HEK293 (cell line): Measurements from ENCODE around the gene YY1AP1.

Experiments used
- CTCF ChIA-PET: fragments of 350-600 bp; formaldehyde crosslinking; extraction: SDS; loops from one replicate; lab custom pipeline; 2021; ENCODE audit warnings: antibody characterized with exemption; lab: Yijun Ruan, JAX
- POLR2A ChIA-PET: fragments of 300-600 bp; formaldehyde crosslinking; extraction: SDS; loops from one replicate; lab custom pipeline; 2020; ENCODE audit warnings: antibody characterized with exemption, inconsistent platforms; lab: Yijun Ruan, JAX
- H3K27ac ChIP-seq: fragments of 200-500 bp; sonication (Bioruptor generic); 2 replicates; pipeline ENCODE4 v1.5.1; 2014; ENCODE audit warnings: low read depth, low read length, control low read depth, inconsistent platforms; ENCODE audit errors: extremely low read depth
- H3K36me3 ChIP-seq, 2 experiments: fragments of 200-500 bp in 1 of 2; sonication (Bioruptor generic) in 1 of 2; 1 replicate in 1 of 2; 2 replicates in 1 of 2; pipeline ENCODE4 v1.5.1; 2014 to 2017; ENCODE audit warnings: inconsistent platforms in 2 of 2, low read length in 2 of 2; ENCODE audit not compliant: control insufficient read depth in 2 of 2, insufficient read depth in 1 of 2
- H3K4me1 ChIP-seq: fragments of 200-500 bp; sonication (Bioruptor generic); 2 replicates; pipeline ENCODE4 v1.5.1; 2014; ENCODE audit warnings: mild to moderate bottlenecking, low read length, inconsistent platforms; ENCODE audit not compliant: control insufficient read depth, insufficient read depth
- H3K4me3 ChIP-seq: 2 replicates; pipeline ENCODE4 v1.5.1; 2011; ENCODE audit warnings: low read depth, mild to moderate bottlenecking, control low read depth, low read length, moderate library complexity
- H3K9me3 ChIP-seq: fragments of 200-500 bp; sonication (Bioruptor generic); 2 replicates; pipeline ENCODE4 v1.5.1; 2014; ENCODE audit warnings: low read depth, low read length, inconsistent platforms; ENCODE audit not compliant: control insufficient read depth, insufficient read depth
- PRDM1 ChIP-seq: fragments of 450-650 bp; formaldehyde crosslinking; IDR thresholded peaks from 2 replicates; pipeline ENCODE4; 2016; ENCODE audit warnings: missing biosample characterization, missing genetic modification characterization
- RBAK ChIP-seq: fragments of 450-650 bp; formaldehyde crosslinking; IDR thresholded peaks from 2 replicates; pipeline ENCODE4 v1.5.1; 2016; ENCODE audit warnings: missing biosample characterization, missing genetic modification characterization
- TRIM28 ChIP-seq: IDR thresholded peaks from 2 replicates; pipeline ENCODE4 v1.6.1; 2011; ENCODE audit warnings: low read length, control low read depth, borderline replicate concordance
- ZNF211 ChIP-seq: fragments of 450-650 bp; formaldehyde crosslinking; IDR thresholded peaks from 2 replicates; pipeline ENCODE4 v1.5.1; 2016; ENCODE audit warnings: low read depth, missing biosample characterization, missing genetic modification characterization
- ZNF423 ChIP-seq: fragments of 450-650 bp; formaldehyde crosslinking; IDR thresholded peaks from 2 replicates; pipeline ENCODE4 v1.5.1; 2016; ENCODE audit warnings: missing biosample characterization, missing genetic modification characterization
- ZNF600 ChIP-seq: fragments of 450-650 bp; formaldehyde crosslinking; IDR thresholded peaks from 2 replicates; pipeline ENCODE4 v1.5.1; 2016; ENCODE audit warnings: missing biosample characterization, missing genetic modification characterization
- ZNF610 ChIP-seq: fragments of 450-650 bp; formaldehyde crosslinking; IDR thresholded peaks from 2 replicates; pipeline ENCODE4 v1.5.1; 2016; ENCODE audit warnings: missing biosample characterization, missing genetic modification characterization, borderline replicate concordance
- ZNF621 ChIP-seq: fragments of 450-650 bp; formaldehyde crosslinking; IDR thresholded peaks from 2 replicates; pipeline ENCODE4 v1.5.1; 2017; ENCODE audit warnings: missing biosample characterization, missing genetic modification characterization
- ZNF654 ChIP-seq: fragments of 450-650 bp; formaldehyde crosslinking; IDR thresholded peaks from 2 replicates; pipeline ENCODE4 v1.5.1; 2016; ENCODE audit warnings: low read depth, missing biosample characterization, missing genetic modification characterization
- ZNF660 ChIP-seq: fragments of 450-650 bp; IDR thresholded peaks from 2 replicates; pipeline ENCODE4 v1.5.1; 2018; ENCODE audit warnings: missing biosample characterization, mild to moderate bottlenecking, missing genetic modification characterization
- ZNF670 ChIP-seq: fragments of 450-650 bp; formaldehyde crosslinking; IDR thresholded peaks from 2 replicates; pipeline ENCODE4 v1.5.1; 2016; ENCODE audit warnings: missing biosample characterization, missing genetic modification characterization, low read depth
- ZNF747 ChIP-seq: fragments of 450-650 bp; formaldehyde crosslinking; IDR thresholded peaks from 2 replicates; pipeline ENCODE4 v1.5.1; 2016; ENCODE audit warnings: missing biosample characterization, missing genetic modification characterization
- ZNF791 ChIP-seq: fragments of 450-650 bp; formaldehyde crosslinking; IDR thresholded peaks from 2 replicates; pipeline ENCODE4 v1.5.1; 2016; ENCODE audit warnings: missing biosample characterization, missing genetic modification characterization
- TF ChIP-seq, protein P1 (sequence below): fragments of 450-650 bp; formaldehyde crosslinking; IDR thresholded peaks from 2 replicates; pipeline ENCODE4 v1.5.1; 2016; ENCODE audit warnings: missing biosample characterization, missing genetic modification characterization
- TF ChIP-seq, protein P2 (sequence below): fragments of 450-650 bp; formaldehyde crosslinking; IDR thresholded peaks from 2 replicates; pipeline ENCODE4 v1.5.1; 2016; ENCODE audit warnings: missing biosample characterization, missing genetic modification characterization
- TF ChIP-seq, protein P3 (sequence below): fragments of 450-650 bp; formaldehyde crosslinking; IDR thresholded peaks from 2 replicates; pipeline ENCODE4 v1.5.1; 2017; ENCODE audit warnings: missing biosample characterization, missing genetic modification characterization
- TF ChIP-seq, protein P4 (sequence below): fragments of 450-650 bp; formaldehyde crosslinking; IDR thresholded peaks from 2 replicates; pipeline ENCODE4 v1.5.1; 2016; ENCODE audit warnings: missing biosample characterization, missing genetic modification characterization
- TF ChIP-seq, protein P5 (sequence below): fragments of 450-650 bp; formaldehyde crosslinking; IDR thresholded peaks from 2 replicates; pipeline ENCODE4 v1.5.1; 2017; ENCODE audit warnings: missing biosample characterization, missing genetic modification characterization

YY1AP1 gene

DNA sequence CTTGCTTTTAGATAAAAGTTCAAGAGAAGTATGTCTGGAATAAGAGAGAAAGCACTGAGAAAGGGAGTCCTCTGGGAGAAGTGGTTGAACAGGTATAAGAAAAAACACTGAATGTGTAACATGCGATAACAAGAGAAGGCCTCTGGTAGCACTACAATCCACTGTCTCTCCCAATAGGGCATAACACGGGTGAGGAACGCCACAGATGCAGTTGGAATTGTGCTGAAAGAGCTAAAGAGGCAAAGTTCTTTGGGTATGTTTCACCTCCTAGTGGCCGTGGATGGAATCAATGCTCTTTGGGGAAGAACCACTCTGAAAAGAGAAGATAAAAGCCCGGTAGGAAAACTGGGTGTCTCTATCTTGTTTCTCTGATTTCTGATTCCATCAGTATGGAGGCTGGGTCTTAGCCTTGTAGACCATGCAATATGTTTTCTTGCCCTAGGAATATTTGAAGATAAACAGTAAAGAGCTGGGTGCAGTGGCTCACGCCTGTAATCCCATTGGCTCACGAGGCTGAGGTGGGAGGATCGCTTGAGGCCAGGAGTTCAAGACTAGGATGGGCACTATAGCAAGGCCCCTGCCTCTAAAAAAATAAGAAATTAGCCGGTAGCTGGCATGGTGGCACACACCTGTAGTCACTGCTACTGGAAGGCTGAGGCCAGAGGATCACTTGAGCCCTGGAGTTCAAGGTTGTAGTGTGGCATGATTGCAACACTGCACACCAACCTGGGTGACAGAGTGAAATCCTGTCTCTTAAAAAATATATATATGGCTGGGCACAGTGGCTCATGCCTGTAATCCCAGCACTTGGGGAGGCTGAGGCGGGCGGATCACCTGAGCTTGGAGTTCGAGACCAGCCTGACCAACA lies 40.7 kb upstream of the YY1AP1 start:
- Histone ChIP-seq H3K4me1 (no peaks in the 10 kb centered on the region), H3K4me3 (no peak overlapping the region), H3K9me3 (no peaks in the 10 kb centered on the region), H3K27ac (no peak overlapping the region), H3K36me3 (peaks cover 23 to 74% of the 10 kb centered on the region in 2 experiments)
- TF ChIP-seq RBAK, result no peak
- TF ChIP-seq ZNF670, result no peak
- no peak for TF ChIP-seq ZNF211
- TF ChIP-seq, protein P1, sequence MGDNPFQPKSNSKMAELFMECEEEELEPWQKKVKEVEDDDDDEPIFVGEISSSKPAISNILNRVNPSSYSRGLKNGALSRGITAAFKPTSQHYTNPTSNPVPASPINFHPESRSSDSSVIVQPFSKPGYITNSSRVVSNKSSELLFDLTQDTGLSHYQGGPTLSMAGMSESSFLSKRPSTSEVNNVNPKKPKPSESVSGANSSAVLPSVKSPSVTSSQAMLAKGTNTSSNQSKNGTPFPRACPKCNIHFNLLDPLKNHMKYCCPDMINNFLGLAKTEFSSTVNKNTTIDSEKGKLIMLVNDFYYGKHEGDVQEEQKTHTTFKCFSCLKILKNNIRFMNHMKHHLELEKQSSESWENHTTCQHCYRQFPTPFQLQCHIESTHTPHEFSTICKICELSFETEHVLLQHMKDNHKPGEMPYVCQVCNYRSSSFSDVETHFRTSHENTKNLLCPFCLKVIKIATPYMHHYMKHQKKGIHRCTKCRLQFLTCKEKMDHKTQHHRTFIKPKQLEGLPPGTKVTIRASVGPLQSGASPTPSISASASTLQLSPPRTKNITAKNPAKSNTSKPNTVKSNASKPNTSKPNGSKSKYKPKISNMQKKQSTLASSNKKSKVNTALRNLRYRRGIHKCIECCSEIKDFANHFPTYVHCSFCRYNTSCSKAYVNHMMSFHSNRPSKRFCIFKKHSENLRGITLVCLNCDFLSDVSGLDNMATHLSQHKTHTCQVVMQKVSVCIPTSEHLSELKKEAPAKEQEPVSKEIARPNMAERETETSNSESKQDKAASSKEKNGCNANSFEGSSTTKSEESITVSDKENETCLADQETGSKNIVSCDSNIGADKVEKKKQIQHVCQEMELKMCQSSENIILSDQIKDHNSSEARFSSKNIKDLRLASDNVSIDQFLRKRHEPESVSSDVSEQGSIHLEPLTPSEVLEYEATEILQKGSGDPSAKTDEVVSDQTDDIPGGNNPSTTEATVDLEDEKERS, result no peak
- TF ChIP-seq, protein P2, sequence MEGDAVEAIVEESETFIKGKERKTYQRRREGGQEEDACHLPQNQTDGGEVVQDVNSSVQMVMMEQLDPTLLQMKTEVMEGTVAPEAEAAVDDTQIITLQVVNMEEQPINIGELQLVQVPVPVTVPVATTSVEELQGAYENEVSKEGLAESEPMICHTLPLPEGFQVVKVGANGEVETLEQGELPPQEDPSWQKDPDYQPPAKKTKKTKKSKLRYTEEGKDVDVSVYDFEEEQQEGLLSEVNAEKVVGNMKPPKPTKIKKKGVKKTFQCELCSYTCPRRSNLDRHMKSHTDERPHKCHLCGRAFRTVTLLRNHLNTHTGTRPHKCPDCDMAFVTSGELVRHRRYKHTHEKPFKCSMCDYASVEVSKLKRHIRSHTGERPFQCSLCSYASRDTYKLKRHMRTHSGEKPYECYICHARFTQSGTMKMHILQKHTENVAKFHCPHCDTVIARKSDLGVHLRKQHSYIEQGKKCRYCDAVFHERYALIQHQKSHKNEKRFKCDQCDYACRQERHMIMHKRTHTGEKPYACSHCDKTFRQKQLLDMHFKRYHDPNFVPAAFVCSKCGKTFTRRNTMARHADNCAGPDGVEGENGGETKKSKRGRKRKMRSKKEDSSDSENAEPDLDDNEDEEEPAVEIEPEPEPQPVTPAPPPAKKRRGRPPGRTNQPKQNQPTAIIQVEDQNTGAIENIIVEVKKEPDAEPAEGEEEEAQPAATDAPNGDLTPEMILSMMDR, result peak; percentile 36; the same call in 1 of the 2 replicates
- TF ChIP-seq, protein P3, sequence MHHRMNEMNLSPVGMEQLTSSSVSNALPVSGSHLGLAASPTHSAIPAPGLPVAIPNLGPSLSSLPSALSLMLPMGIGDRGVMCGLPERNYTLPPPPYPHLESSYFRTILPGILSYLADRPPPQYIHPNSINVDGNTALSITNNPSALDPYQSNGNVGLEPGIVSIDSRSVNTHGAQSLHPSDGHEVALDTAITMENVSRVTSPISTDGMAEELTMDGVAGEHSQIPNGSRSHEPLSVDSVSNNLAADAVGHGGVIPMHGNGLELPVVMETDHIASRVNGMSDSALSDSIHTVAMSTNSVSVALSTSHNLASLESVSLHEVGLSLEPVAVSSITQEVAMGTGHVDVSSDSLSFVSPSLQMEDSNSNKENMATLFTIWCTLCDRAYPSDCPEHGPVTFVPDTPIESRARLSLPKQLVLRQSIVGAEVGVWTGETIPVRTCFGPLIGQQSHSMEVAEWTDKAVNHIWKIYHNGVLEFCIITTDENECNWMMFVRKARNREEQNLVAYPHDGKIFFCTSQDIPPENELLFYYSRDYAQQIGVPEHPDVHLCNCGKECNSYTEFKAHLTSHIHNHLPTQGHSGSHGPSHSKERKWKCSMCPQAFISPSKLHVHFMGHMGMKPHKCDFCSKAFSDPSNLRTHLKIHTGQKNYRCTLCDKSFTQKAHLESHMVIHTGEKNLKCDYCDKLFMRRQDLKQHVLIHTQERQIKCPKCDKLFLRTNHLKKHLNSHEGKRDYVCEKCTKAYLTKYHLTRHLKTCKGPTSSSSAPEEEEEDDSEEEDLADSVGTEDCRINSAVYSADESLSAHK (tag by site-specific recombination), result no peak
- TF ChIP-seq ZNF621, result no peak
- TF ChIP-seq ZNF747 (tag by site-specific recombination), result no peak
- TF ChIP-seq TRIM28, result 0 out of 2 replicates have a peak, but pooled peaks have one; percentile 23
- TF ChIP-seq ZNF654, result peak; percentile 61
- TF ChIP-seq, protein P4, sequence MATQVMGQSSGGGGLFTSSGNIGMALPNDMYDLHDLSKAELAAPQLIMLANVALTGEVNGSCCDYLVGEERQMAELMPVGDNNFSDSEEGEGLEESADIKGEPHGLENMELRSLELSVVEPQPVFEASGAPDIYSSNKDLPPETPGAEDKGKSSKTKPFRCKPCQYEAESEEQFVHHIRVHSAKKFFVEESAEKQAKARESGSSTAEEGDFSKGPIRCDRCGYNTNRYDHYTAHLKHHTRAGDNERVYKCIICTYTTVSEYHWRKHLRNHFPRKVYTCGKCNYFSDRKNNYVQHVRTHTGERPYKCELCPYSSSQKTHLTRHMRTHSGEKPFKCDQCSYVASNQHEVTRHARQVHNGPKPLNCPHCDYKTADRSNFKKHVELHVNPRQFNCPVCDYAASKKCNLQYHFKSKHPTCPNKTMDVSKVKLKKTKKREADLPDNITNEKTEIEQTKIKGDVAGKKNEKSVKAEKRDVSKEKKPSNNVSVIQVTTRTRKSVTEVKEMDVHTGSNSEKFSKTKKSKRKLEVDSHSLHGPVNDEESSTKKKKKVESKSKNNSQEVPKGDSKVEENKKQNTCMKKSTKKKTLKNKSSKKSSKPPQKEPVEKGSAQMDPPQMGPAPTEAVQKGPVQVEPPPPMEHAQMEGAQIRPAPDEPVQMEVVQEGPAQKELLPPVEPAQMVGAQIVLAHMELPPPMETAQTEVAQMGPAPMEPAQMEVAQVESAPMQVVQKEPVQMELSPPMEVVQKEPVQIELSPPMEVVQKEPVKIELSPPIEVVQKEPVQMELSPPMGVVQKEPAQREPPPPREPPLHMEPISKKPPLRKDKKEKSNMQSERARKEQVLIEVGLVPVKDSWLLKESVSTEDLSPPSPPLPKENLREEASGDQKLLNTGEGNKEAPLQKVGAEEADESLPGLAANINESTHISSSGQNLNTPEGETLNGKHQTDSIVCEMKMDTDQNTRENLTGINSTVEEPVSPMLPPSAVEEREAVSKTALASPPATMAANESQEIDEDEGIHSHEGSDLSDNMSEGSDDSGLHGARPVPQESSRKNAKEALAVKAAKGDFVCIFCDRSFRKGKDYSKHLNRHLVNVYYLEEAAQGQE (tag by site-specific recombination), result no peak
- TF ChIP-seq ZNF600 (tag by site-specific recombination), result peak; percentile 77
- peak; percentile 66 for TF ChIP-seq PRDM1
- no peak for TF ChIP-seq ZNF423
- no peak for TF ChIP-seq ZNF791 (tag by site-specific recombination)
- no peak for TF ChIP-seq ZNF610 (tag by site-specific recombination)
- 0 out of 2 replicates have a peak, but pooled peaks have one; percentile 28 for TF ChIP-seq ZNF660 (tag by site-specific recombination)
- TF ChIP-seq, protein P5, sequence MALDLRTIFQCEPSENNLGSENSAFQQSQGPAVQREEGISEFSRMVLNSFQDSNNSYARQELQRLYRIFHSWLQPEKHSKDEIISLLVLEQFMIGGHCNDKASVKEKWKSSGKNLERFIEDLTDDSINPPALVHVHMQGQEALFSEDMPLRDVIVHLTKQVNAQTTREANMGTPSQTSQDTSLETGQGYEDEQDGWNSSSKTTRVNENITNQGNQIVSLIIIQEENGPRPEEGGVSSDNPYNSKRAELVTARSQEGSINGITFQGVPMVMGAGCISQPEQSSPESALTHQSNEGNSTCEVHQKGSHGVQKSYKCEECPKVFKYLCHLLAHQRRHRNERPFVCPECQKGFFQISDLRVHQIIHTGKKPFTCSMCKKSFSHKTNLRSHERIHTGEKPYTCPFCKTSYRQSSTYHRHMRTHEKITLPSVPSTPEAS (tag by site-specific recombination), result no peak
- POLR2A ChIA-PET, result interaction anchor here (0.6 kb wide), 2 partner anchors 190 to 478 kb away, joined by 3 to 9 read pairs; no protein-coding TSS in a partner anchor
- CTCF ChIA-PET, result interaction anchor here (0.5 to 2.1 kb wide), 14 partner anchors 12 to 1081 kb away, joined by 3 to 6 read pairs (median 4); no protein-coding TSS in a partner anchor
